ENCODE data around the gene ZNF398. TPM values are rescaled to one million over a fixed set of nuclear protein-coding genes. Genes with fewer than 3 reads are reported as not detected.

The ZNF398 gene
- total and polyA plus RNA-seq, 10 of the 15 experiments (the other 5 are each of a cell fraction or from before 2014, with no cell fraction given), result 2.3 to 15.3 (median 10.0) TPM

DNA sequence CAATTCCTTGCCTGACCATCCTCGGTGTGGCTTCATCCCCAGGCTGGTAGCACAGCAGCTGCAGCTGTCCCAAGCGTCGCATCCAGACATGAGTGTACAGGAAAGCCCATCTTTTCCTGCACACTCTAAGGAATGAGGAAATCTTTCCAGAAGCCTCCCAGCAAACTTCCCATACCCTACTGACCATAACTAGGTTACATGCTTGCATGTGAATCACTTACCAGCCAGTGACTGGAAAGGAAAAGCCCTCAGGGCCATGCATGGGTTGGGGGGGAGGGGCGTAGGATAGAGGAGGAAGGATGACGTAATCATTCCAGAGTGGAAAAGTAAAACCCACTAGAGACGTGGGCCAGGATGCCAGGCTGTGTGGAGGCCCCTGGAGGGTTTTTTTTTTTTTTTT is 73.3 kb downstream of the ZNF398 start:
- BruUV-seq (replicated peaks), result no TSS peak
- intact Hi-C loops (cut with micrococcal nuclease; ENCODE audit: unreplicated experiment), result no loop called here
- H4K20me1 ChIP-seq (ENCODE audit: control insufficient read depth, insufficient read depth), result no peaks in the 10 kb centered on the region
- ATAC-seq (no peak), FAIRE-seq (no peak), DNase-seq (ENCODE audit: low read depth, low spot score) (no peak)
- no peaks in the 10 kb centered on the region for H3K79me2 ChIP-seq (ENCODE audit: control insufficient read depth, insufficient read depth, low read length)
- 95% methylated on average over 6 of the region's 6 CpGs for WGBS (ENCODE audit: insufficient coverage, insufficient replicate concordance, low lambda C conversion rate, missing lambda C conversion rate)
- H3K9ac ChIP-seq (ENCODE audit: control insufficient read depth, insufficient read depth, low read length), result no peak overlapping the region
- H3K27ac ChIP-seq (ENCODE audit: control insufficient read depth, insufficient read depth), result no peak overlapping the region
- no peak overlapping the region for H3K4me3 ChIP-seq
- no peaks in the 10 kb centered on the region for H3K27me3 ChIP-seq (replicated peaks in 1 of 2; ENCODE audit: control insufficient read depth in 2 of 2, insufficient read depth in 2 of 2, low read length in 1 of 2)
- no peaks in the 10 kb centered on the region for H3K9me3 ChIP-seq (replicated peaks; ENCODE audit: control insufficient read depth, insufficient read depth, low read length)
- ChIA-PET CTCF (interaction anchor here (0.6 kb wide), 1 partner anchor 89 kb away, joined by 3 read pairs; no protein-coding TSS in a partner anchor), RAD21 (ENCODE audit: unreplicated experiment) (no interaction called here), POLR2A (no interaction called here), SMC1A (ENCODE audit: uncharacterized antibody, unreplicated experiment) (no interaction called here)
- peaks cover 14 to 18% of the 10 kb centered on the region in 2 experiments; a peak in 3 of 4 replicates for H3K36me3 ChIP-seq (ENCODE audit: control insufficient read depth in 2 of 2, insufficient read depth in 2 of 2, low read length in 1 of 2)
- H3K4me2 ChIP-seq (ENCODE audit: control insufficient read depth, insufficient read depth), result no peak overlapping the region
- in situ Hi-C loops (cut with MboI), result no loop called here
- H3K4me1 ChIP-seq (ENCODE audit: control insufficient read depth, insufficient read depth, low read length), result no peaks in the 10 kb centered on the region
- no peak overlapping the region for H2AFZ ChIP-seq (ENCODE audit: control insufficient read depth, low read depth, low read length)
- TF ChIP-seq, protein P1, sequence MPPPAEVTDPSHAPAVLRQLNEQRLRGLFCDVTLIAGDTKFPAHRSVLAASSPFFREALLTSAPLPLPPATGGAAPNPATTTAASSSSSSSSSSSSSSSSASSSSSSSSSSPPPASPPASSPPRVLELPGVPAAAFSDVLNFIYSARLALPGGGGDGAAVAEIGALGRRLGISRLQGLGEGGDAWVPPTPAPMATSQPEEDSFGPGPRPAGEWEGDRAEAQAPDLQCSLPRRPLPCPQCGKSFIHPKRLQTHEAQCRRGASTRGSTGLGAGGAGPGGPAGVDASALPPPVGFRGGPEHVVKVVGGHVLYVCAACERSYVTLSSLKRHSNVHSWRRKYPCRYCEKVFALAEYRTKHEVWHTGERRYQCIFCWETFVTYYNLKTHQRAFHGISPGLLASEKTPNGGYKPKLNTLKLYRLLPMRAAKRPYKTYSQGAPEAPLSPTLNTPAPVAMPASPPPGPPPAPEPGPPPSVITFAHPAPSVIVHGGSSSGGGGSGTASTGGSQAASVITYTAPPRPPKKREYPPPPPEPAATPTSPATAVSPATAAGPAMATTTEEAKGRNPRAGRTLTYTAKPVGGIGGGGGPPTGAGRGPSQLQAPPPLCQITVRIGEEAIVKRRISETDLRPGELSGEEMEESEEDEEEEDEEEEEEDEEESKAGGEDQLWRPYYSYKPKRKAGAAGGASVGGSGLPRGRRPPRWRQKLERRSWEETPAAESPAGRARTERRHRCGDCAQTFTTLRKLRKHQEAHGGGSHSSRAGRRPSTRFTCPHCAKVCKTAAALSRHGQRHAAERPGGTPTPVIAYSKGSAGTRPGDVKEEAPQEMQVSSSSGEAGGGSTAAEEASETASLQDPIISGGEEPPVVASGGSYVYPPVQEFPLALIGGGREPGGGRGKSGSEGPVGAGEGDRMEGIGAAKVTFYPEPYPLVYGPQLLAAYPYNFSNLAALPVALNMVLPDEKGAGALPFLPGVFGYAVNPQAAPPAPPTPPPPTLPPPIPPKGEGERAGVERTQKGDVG (CRISPR knock-in tag; IDR thresholded peaks at IDR 0.05), result no peak
- TF ChIP-seq FOXM1 (IDR thresholded peaks at IDR 0.05; ENCODE audit: low read depth, low read length) (no peak), ZNF207 (IDR thresholded peaks at IDR 0.05; ENCODE audit: borderline replicate concordance) (no peak), ZZZ3 (IDR thresholded peaks at IDR 0.05; ENCODE audit: control insufficient read depth, insufficient read length, low read depth) (no peak), CHD4 (IDR thresholded peaks at IDR 0.05) (no peak), TCF7 (IDR thresholded peaks at IDR 0.05; ENCODE audit: borderline replicate concordance) (no peak), DPF2 (IDR thresholded peaks at IDR 0.05) (no peak), IKZF1 (conservative IDR thresholded peaks at IDR 0.05) (no peak), ZSCAN29 (IDR thresholded peaks at IDR 0.05) (no peak)
- TF ChIP-seq, protein P2, sequence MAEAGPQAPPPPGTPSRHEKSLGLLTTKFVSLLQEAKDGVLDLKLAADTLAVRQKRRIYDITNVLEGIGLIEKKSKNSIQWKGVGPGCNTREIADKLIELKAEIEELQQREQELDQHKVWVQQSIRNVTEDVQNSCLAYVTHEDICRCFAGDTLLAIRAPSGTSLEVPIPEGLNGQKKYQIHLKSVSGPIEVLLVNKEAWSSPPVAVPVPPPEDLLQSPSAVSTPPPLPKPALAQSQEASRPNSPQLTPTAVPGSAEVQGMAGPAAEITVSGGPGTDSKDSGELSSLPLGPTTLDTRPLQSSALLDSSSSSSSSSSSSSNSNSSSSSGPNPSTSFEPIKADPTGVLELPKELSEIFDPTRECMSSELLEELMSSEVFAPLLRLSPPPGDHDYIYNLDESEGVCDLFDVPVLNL (IDR thresholded peaks at IDR 0.05; ENCODE audit: low read depth, low read length), result no peak
- TF ChIP-seq, protein P3, sequence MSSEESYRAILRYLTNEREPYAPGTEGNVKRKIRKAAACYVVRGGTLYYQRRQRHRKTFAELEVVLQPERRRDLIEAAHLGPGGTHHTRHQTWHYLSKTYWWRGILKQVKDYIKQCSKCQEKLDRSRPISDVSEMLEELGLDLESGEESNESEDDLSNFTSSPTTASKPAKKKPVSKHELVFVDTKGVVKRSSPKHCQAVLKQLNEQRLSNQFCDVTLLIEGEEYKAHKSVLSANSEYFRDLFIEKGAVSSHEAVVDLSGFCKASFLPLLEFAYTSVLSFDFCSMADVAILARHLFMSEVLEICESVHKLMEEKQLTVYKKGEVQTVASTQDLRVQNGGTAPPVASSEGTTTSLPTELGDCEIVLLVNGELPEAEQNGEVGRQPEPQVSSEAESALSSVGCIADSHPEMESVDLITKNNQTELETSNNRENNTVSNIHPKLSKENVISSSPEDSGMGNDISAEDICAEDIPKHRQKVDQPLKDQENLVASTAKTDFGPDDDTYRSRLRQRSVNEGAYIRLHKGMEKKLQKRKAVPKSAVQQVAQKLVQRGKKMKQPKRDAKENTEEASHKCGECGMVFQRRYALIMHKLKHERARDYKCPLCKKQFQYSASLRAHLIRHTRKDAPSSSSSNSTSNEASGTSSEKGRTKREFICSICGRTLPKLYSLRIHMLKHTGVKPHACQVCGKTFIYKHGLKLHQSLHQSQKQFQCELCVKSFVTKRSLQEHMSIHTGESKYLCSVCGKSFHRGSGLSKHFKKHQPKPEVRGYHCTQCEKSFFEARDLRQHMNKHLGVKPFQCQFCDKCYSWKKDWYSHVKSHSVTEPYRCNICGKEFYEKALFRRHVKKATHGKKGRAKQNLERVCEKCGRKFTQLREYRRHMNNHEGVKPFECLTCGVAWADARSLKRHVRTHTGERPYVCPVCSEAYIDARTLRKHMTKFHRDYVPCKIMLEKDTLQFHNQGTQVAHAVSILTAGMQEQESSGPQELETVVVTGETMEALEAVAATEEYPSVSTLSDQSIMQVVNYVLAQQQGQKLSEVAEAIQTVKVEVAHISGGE (CRISPR knock-in tag; IDR thresholded peaks at IDR 0.05), result no peak
- TF ChIP-seq, protein P4, sequence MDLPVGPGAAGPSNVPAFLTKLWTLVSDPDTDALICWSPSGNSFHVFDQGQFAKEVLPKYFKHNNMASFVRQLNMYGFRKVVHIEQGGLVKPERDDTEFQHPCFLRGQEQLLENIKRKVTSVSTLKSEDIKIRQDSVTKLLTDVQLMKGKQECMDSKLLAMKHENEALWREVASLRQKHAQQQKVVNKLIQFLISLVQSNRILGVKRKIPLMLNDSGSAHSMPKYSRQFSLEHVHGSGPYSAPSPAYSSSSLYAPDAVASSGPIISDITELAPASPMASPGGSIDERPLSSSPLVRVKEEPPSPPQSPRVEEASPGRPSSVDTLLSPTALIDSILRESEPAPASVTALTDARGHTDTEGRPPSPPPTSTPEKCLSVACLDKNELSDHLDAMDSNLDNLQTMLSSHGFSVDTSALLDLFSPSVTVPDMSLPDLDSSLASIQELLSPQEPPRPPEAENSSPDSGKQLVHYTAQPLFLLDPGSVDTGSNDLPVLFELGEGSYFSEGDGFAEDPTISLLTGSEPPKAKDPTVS (IDR thresholded peaks at IDR 0.05; ENCODE audit: low read depth, low read length), result no peak
- TF ChIP-seq, protein P5, sequence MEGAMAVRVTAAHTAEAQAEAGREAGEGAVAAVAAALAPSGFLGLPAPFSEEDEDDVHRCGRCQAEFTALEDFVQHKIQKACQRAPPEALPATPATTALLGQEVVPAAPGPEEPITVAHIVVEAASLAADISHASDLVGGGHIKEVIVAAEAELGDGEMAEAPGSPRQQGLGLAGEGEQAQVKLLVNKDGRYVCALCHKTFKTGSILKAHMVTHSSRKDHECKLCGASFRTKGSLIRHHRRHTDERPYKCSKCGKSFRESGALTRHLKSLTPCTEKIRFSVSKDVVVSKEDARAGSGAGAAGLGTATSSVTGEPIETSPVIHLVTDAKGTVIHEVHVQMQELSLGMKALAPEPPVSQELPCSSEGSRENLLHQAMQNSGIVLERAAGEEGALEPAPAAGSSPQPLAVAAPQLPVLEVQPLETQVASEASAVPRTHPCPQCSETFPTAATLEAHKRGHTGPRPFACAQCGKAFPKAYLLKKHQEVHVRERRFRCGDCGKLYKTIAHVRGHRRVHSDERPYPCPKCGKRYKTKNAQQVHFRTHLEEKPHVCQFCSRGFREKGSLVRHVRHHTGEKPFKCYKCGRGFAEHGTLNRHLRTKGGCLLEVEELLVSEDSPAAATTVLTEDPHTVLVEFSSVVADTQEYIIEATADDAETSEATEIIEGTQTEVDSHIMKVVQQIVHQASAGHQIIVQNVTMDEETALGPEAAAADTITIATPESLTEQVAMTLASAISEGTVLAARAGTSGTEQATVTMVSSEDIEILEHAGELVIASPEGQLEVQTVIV (IDR thresholded peaks at IDR 0.05; ENCODE audit: borderline replicate concordance, partially characterized antibody), result no peak
